SKM-1 (cell line): ENCODE measurements around the gene PCDHA7.
"Not testable (repeated sequence)": the region's sequence is repeated elsewhere in the genome, so short reads cannot be mapped to it uniquely, and the experiment has no call there.

Experiments used
- DNase-seq: peaks from one replicate; lab custom pipeline; 2025; ENCODE audit not compliant: unreplicated experiment; lab: John Stamatoyannopoulos, UW

Gene PCDHA7

GRCh38 chr5:140862441-140863295 is 28.6 kb downstream of the PCDHA7 start:
- DNase-seq, result no peak

- no peak for DNase-seq
These were observed 34.9 kb downstream of the PCDHA7 start, which contains the start of gene PCDHA11 for GRCh38 chr5:140868721-140869554. PCDHA11 (plus strand) TSS chr5:140868957; CDS start chr5:140869104, 147 bp downstream.

GRCh38 chr5:140869555-140869886 is 35.5 kb downstream of the PCDHA7 start:
- DNase-seq, result no peak

DNA sequence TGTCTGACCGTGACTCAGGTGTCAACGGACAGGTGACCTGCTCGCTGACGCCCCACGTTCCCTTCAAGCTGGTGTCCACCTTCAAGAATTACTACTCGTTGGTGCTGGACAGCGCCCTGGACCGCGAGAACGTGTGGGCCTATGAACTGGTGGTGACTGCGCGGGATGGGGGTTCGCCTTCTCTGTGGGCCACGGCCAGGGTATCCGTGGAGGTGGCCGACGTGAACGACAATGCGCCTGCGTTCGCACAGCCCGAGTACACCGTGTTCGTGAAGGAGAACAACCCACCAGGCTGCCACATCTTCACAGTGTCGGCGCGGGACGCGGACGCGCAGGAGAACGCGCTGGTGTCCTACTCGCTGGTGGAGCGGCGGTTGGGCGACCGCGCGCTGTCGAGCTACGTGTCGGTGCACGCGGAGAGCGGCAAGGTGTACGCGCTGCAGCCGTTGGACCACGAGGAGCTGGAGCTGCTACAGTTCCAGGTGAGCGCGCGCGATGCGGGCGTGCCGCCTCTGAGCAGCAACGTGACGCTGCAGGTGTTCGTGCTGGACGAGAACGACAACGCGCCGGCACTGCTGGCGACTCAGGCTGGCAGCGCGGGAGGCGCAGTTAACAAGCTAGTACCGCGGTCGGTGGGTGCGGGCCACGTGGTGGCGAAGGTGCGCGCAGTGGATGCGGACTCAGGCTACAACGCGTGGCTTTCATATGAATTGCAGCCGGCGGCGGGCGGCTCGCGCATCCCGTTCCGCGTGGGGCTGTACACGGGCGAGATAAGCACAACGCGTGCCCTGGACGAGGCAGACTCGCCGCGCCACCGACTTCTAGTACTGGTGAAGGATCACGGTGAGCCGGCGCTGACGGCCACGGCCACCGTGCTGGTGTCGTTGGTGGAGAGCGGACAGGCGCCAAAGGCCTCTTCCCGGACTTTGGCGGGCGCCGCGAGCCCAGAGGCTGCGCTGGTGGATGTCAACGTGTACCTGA is 36.4 kb downstream of the PCDHA7 start:
- no peak for DNase-seq

GRCh38 chr5:140875085-140876065 is 41.3 kb downstream of the PCDHA7 start, which contains the start of gene PCDHA12:
PCDHA12 (plus strand) TSS chr5:140875308; CDS start chr5:140875473, 165 bp downstream.
- DNase-seq, result no peak

- DNase-seq, result not testable (repeated sequence)
These were observed 42.6 kb downstream of the PCDHA7 start for GRCh38 chr5:140876541-140877261.

- DNase-seq, result no peak
These were observed 43.2 kb downstream of the PCDHA7 start for GRCh38 chr5:140877262-140877581.

- no peak for DNase-seq
These were observed 48.0 kb downstream of the PCDHA7 start, which contains the start of gene PCDHA13 for GRCh38 chr5:140881889-140882590. PCDHA13 (plus strand) TSS chr5:140882124; CDS start chr5:140882269, 145 bp downstream.

- no peak for DNase-seq
These were observed 48.5 kb downstream of the PCDHA7 start for GRCh38 chr5:140882591-140882899.

DNA sequence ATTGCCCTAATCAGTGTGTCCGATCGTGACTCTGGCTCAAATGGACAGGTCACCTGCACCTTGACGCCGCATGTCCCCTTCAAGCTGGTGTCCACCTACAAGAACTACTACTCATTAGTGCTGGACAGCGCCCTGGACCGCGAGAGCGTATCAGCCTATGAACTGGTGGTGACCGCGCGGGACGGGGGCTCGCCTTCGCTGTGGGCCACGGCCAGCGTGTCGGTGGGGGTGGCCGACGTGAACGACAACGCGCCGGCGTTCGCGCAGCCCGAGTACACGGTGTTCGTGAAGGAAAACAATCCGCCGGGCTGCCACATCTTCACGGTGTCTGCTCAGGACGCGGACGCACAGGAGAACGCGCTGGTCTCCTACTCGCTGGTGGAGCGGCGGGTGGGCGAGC is 49.3 kb downstream of the PCDHA7 start:
- DNase-seq, result no peak

- no peak for DNase-seq
These were observed 50.0 kb downstream of the PCDHA7 start for GRCh38 chr5:140883927-140884697.
